Neural progenitor cell (in vitro differentiated cells): ENCODE results near the gene NFS1. TPM values are rescaled to one million over a fixed set of nuclear protein-coding genes. Genes with fewer than 3 reads are reported as not detected.

Experiments used
- DNase-seq: peaks from one replicate; pipeline ENCODE4 v3.0.0-alpha.2; 2016; ENCODE audit warnings: low spot score
- H2AFZ ChIP-seq: fragments of 200-600 bp; sonication (generic); replicated peaks from 2 replicates; pipeline ENCODE4 v1.6.1; 2016; ENCODE audit warnings: antibody characterized with exemption
- H3F3A ChIP-seq: fragments of 200-600 bp; sonication (generic); 2 replicates; pipeline ENCODE4 v1.6.1; 2016; ENCODE audit warnings: antibody characterized with exemption, low read depth
- H3K27ac ChIP-seq: fragments of 200-600 bp; sonication (generic); 2 replicates; pipeline ENCODE4 v1.5.1; 2016; ENCODE audit warnings: mild to moderate bottlenecking
- H3K27me3 ChIP-seq: fragments of 200-600 bp; sonication (generic); 2 replicates; pipeline ENCODE4 v1.6.1; 2016; ENCODE audit warnings: mild to moderate bottlenecking, moderate library complexity
- H3K36me3 ChIP-seq: fragments of 200-600 bp; sonication (generic); 2 replicates; pipeline ENCODE4 v1.5.1; 2016
- H3K4me1 ChIP-seq: fragments of 200-600 bp; sonication (generic); 2 replicates; pipeline ENCODE4 v1.6.1; 2016; ENCODE audit warnings: mixed run types
- H3K4me2 ChIP-seq: fragments of 200-600 bp; sonication (generic); 2 replicates; pipeline ENCODE4 v1.6.1; 2016
- H3K4me3 ChIP-seq: fragments of 200-600 bp; sonication (generic); 2 replicates; pipeline ENCODE4 v1.5.1; 2016
- H3K79me2 ChIP-seq: fragments of 200-600 bp; sonication (generic); 2 replicates; pipeline ENCODE4 v1.6.1; 2016; ENCODE audit warnings: low read depth
- H3K9ac ChIP-seq: fragments of 200-600 bp; sonication (generic); 2 replicates; pipeline ENCODE4 v1.6.1; 2016
- H3K9me3 ChIP-seq: fragments of 200-600 bp; sonication (generic); 2 replicates; pipeline ENCODE4 v1.5.1; 2016; ENCODE audit warnings: low read depth
- H4K20me1 ChIP-seq: fragments of 200-600 bp; sonication (generic); 2 replicates; pipeline ENCODE4 v1.6.1; 2016; ENCODE audit warnings: low read depth
- H3K27ac Mint-ChIP-seq: 3 replicates; pipeline ENCODE4 v1.8.0; 2021; ENCODE audit warnings: mixed read lengths
- H3K27me3 Mint-ChIP-seq: 2 replicates; pipeline ENCODE4 v1.8.0; 2022; ENCODE audit warnings: low read depth, mild to moderate bottlenecking, inconsistent platforms, moderate library complexity, mixed read lengths; ENCODE audit not compliant: insufficient read depth
- H3K36me3 Mint-ChIP-seq: 3 replicates; pipeline ENCODE4 v1.8.0; 2021; ENCODE audit warnings: mixed read lengths
- H3K4me1 Mint-ChIP-seq: 3 replicates; pipeline ENCODE4 v1.8.0; 2021; ENCODE audit warnings: mixed read lengths
- H3K4me3 Mint-ChIP-seq: 3 replicates; pipeline ENCODE4 v1.8.0; 2021; ENCODE audit warnings: mild to moderate bottlenecking, moderate library complexity, mixed read lengths
- H3K9me3 Mint-ChIP-seq: 3 replicates; pipeline ENCODE4 v1.8.0; 2020; ENCODE audit warnings: mixed read lengths
- EZH2 ChIP-seq: fragments of 200-600 bp; sonication (generic); IDR thresholded peaks from 2 replicates; pipeline ENCODE4 v1.6.1; 2017; ENCODE audit warnings: antibody characterized with exemption, mild to moderate bottlenecking, moderate library complexity
- EZH2phosphoT487 ChIP-seq: fragments of 200-600 bp; sonication (generic); IDR thresholded peaks from 2 replicates; pipeline ENCODE4 v1.6.1; 2017; ENCODE audit warnings: antibody characterized with exemption
- total RNA-seq: library from RNA; depleted of rRNA; stranded (reverse); fragments of >200 nt; gene quantifications from 2 replicates; pipeline ENCODE4 v1.2.3, GENCODE V29; 2015; ENCODE audit warnings: low replicate concordance
- TF ChIP-seq, protein P1 (sequence below): fragments of 200-600 bp; sonication (generic); IDR thresholded peaks from 2 replicates; pipeline ENCODE4 v1.5.1; 2017; ENCODE audit warnings: antibody characterized with exemption, mild to moderate bottlenecking

Gene NFS1
- total RNA-seq, 1 donor from 2014 or later, result 21.7 TPM

DNA sequence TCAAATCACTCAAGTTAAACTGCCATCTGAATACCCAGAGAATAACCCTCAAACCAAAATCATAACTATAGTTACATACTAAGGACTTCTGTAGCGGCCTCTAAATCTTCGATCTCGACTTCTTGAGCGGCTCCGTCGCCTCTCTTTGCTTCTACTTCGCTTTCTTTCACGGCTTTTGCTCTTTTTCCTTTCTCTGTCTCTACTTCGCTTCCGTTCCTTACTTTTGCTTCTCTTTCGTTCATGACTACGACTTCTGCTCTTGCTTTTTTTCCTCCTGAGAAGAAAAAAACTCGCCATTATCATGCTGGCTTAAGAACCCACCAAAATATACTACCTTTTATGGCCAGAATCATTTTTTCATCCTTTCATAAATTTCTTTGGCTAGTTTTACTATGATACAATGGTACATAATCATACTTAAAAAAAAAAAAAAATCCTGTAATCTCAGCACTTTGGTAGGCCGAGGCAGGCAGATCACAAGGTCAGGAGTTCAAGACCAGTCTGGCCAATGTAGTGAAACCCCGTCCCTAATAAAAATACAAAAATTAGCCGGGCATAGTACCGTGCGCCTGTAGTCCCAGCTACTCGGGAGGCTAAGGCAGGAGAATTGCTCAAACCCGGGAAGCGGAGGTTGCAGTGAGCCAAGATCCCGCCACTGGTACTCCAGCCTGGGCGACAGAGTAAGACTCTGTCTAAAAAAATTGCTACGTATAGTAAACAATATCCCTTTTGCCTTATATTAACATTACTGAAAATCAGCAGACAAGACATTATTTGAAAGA is 32.9 kb upstream of the NFS1 start:
- no peaks in the 10 kb centered on the region for H3K4me1 ChIP-seq
- H3K27ac ChIP-seq, result no peak overlapping the region
- no peak overlapping the region for H3K4me3 Mint-ChIP-seq
- no peak overlapping the region for H3K27ac Mint-ChIP-seq
- H3K9me3 ChIP-seq, result no peaks in the 10 kb centered on the region
- H3K27me3 Mint-ChIP-seq, result no peaks in the 10 kb centered on the region
- H3K4me3 ChIP-seq, result no peak overlapping the region
- H4K20me1 ChIP-seq, result peaks cover 97% of the 10 kb centered on the region
- H3K36me3 ChIP-seq, result peaks cover 61% of the 10 kb centered on the region
- H3K4me1 Mint-ChIP-seq, result peaks cover 6% of the 10 kb centered on the region
- no peak overlapping the region for H2AFZ ChIP-seq
- H3K79me2 ChIP-seq, result peaks cover 100% of the 10 kb centered on the region
- peak overlapping the region; percentile 15 for H3K4me2 ChIP-seq
- peaks cover 30% of the 10 kb centered on the region for H3K36me3 Mint-ChIP-seq
- peaks cover 49% of the 10 kb centered on the region for H3F3A ChIP-seq
- H3K9ac ChIP-seq, result no peak overlapping the region
- TF ChIP-seq, protein P1, sequence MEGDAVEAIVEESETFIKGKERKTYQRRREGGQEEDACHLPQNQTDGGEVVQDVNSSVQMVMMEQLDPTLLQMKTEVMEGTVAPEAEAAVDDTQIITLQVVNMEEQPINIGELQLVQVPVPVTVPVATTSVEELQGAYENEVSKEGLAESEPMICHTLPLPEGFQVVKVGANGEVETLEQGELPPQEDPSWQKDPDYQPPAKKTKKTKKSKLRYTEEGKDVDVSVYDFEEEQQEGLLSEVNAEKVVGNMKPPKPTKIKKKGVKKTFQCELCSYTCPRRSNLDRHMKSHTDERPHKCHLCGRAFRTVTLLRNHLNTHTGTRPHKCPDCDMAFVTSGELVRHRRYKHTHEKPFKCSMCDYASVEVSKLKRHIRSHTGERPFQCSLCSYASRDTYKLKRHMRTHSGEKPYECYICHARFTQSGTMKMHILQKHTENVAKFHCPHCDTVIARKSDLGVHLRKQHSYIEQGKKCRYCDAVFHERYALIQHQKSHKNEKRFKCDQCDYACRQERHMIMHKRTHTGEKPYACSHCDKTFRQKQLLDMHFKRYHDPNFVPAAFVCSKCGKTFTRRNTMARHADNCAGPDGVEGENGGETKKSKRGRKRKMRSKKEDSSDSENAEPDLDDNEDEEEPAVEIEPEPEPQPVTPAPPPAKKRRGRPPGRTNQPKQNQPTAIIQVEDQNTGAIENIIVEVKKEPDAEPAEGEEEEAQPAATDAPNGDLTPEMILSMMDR, result no peak
- no peak for TF ChIP-seq EZH2
- TF ChIP-seq EZH2phosphoT487, result no peak
- no peak for DNase-seq
- H3K27me3 ChIP-seq, result no peaks in the 10 kb centered on the region
- no peaks in the 10 kb centered on the region for H3K9me3 Mint-ChIP-seq

DNA sequence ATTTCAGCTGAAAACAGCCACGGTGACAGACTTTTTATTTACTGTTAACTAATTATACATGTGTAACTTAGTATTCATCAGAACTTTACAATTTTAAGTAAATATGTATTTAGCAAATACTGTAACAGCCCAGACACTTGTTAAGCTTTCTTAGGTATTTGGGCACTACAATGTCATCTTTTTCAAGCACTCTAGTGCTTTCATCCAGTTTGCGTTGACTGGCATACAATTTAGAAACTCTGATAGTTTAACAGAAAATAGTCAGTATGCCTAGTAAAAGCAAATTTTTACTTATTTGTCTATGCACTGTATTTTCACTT is 32.3 kb upstream of the NFS1 start:
- peaks cover 100% of the 10 kb centered on the region for H3K79me2 ChIP-seq
- no peak for TF ChIP-seq EZH2
- TF ChIP-seq, protein P1, result no peak
- no peak for TF ChIP-seq EZH2phosphoT487
- no peak for DNase-seq
- H3K4me1 ChIP-seq, result no peaks in the 10 kb centered on the region
- H4K20me1 ChIP-seq, result peaks cover 97% of the 10 kb centered on the region
- no peak overlapping the region for H3K4me3 Mint-ChIP-seq
- no peaks in the 10 kb centered on the region for H3K9me3 ChIP-seq
- H3K27me3 Mint-ChIP-seq, result no peaks in the 10 kb centered on the region
- peaks cover 35% of the 10 kb centered on the region for H3K36me3 Mint-ChIP-seq
- H3K27me3 ChIP-seq, result no peaks in the 10 kb centered on the region
- peaks cover 49% of the 10 kb centered on the region for H3F3A ChIP-seq
- no peak overlapping the region for H2AFZ ChIP-seq
- peak overlapping the region; percentile 17 for H3K4me2 ChIP-seq
- H3K9me3 Mint-ChIP-seq, result no peaks in the 10 kb centered on the region
- H3K36me3 ChIP-seq, result peaks cover 64% of the 10 kb centered on the region
- H3K4me1 Mint-ChIP-seq, result peaks cover 6% of the 10 kb centered on the region
- H3K9ac ChIP-seq, result no peak overlapping the region
- H3K27ac ChIP-seq, result no peak overlapping the region
- no peak overlapping the region for H3K4me3 ChIP-seq
- no peak overlapping the region for H3K27ac Mint-ChIP-seq

DNA sequence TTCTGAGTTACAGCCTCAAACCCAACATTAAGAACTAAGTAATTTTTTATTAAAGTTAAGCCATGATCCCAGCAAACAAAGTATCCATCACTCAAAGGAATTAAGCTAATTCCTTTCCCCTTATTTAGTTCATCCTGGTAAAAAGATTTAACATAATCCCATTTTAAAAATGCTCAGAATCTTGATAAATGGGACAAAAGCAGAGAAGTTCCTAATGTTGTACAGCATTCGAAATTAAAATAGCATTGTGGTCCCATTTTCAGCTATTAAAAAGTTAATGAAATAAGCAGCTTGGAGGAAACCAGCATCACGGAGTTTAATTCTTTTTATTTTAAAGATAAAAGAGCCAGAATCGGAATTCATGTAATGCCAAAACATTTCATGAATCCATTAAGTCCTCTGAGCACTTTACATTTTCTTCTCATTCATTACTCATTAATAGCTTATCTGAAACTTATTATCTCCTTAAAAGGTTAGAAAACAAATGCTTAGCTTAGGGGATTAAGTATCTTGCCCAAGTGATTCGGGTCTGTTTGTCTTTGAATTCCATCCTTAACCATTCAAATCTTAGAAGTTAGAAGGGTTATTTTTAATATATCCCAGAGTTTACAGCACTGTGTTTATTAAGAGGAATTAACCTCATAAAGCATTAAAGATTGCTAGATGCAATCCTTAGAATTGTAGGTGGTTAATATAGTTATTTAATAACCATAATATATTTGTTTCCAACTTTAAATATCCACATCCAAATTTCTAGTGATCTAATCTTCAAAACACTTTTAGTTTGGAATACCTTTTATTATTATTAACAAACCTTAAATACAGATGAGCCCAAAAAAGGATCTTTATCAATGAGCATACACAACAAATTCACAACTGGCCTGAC is 31.7 kb upstream of the NFS1 start:
- Mint-ChIP-seq H3K9me3 (no peaks in the 10 kb centered on the region), H3K27me3 (no peaks in the 10 kb centered on the region), H3K36me3 (peaks cover 32% of the 10 kb centered on the region), H3K4me1 (peaks cover 3% of the 10 kb centered on the region), H3K4me3 (no peak overlapping the region), H3K27ac (no peak overlapping the region)
- H3K4me2 ChIP-seq, result peak overlapping the region; percentile 17
- peaks cover 100% of the 10 kb centered on the region for H3K79me2 ChIP-seq
- TF ChIP-seq EZH2 (no peak), EZH2phosphoT487 (no peak)
- TF ChIP-seq, protein P1, result no peak
- peaks cover 51% of the 10 kb centered on the region for H3F3A ChIP-seq
- no peak overlapping the region for H3K27ac ChIP-seq
- H3K27me3 ChIP-seq, result no peaks in the 10 kb centered on the region
- peaks cover 65% of the 10 kb centered on the region for H3K36me3 ChIP-seq
- H3K4me1 ChIP-seq, result no peaks in the 10 kb centered on the region
- no peak overlapping the region for H3K4me3 ChIP-seq
- H3K9me3 ChIP-seq, result no peaks in the 10 kb centered on the region
- no peak overlapping the region for H3K9ac ChIP-seq
- DNase-seq, result no peak
- H4K20me1 ChIP-seq, result peaks cover 97% of the 10 kb centered on the region
- H2AFZ ChIP-seq, result no peak overlapping the region
